GM12878 (cell line): ENCODE measurements around the gene RABGEF1. TPM values are rescaled to one million over a fixed set of nuclear protein-coding genes. Genes with fewer than 3 reads are reported as not detected.

Source experiments
- ATF3 ChIP-seq: IDR thresholded peaks from 2 replicates; pipeline ENCODE4 v1.6.1; 2011; ENCODE audit warnings: low read depth, mild to moderate bottlenecking, low read length, moderate library complexity, borderline replicate concordance; ENCODE audit errors: extremely low read depth
- BCL11A ChIP-seq: IDR thresholded peaks from 2 replicates; pipeline ENCODE4 v1.6.1; 2011; ENCODE audit warnings: low read depth, low read length
- BMI1 ChIP-seq: fragments of 450-650 bp; IDR thresholded peaks from 2 replicates; pipeline ENCODE4 v1.6.1; 2016; ENCODE audit warnings: mild to moderate bottlenecking, moderate library complexity, borderline replicate concordance
- BRCA1 ChIP-seq: IDR thresholded peaks from 2 replicates; pipeline ENCODE4 v1.6.1; 2011; ENCODE audit warnings: low read depth, low read length, improper control_type of control experiment
- ETV6 ChIP-seq, 2 experiments: fragments of 450-650 bp in 1 of 2; IDR thresholded peaks in 1 of 2; conservative IDR thresholded peaks in 1 of 2; 2 replicates each; pipeline ENCODE4 v1.6.1; 2014; ENCODE audit warnings: antibody characterized with exemption in 1 of 2, borderline replicate concordance in 1 of 2, low read depth in 1 of 2, mild to moderate bottlenecking in 1 of 2, moderate library complexity in 1 of 2
- HDAC6 ChIP-seq: fragments of 200-600 bp; sonication (generic); IDR thresholded peaks from one replicate; pipeline ENCODE4 v1.8.0; 2017; ENCODE audit warnings: antibody characterized with exemption; ENCODE audit not compliant: unreplicated experiment
- JUNB ChIP-seq: IDR thresholded peaks from 2 replicates; pipeline ENCODE4 v1.6.1; 2016; ENCODE audit warnings: antibody characterized with exemption, mild to moderate bottlenecking
- MTA3 ChIP-seq: IDR thresholded peaks from 2 replicates; pipeline ENCODE4 v1.6.1; 2012; ENCODE audit warnings: low read length, inconsistent platforms, borderline replicate concordance
- NFYB ChIP-seq: IDR thresholded peaks from 2 replicates; pipeline ENCODE4 v1.6.1; 2011; ENCODE audit warnings: low read depth, mild to moderate bottlenecking, low read length, improper control_type of control experiment, moderate library complexity; ENCODE audit not compliant: insufficient read depth
- NR2C1 ChIP-seq: fragments of 450-650 bp; IDR thresholded peaks from 2 replicates; pipeline ENCODE4 v1.6.1; 2017; ENCODE audit warnings: antibody characterized with exemption, mild to moderate bottlenecking, moderate library complexity
- PML ChIP-seq: IDR thresholded peaks from 2 replicates; pipeline ENCODE4 v1.6.1; 2012; ENCODE audit warnings: low read length, inconsistent platforms
- POLR2A ChIP-seq: IDR thresholded peaks from 2 replicates; pipeline ENCODE4 v1.6.1; 2011; ENCODE audit warnings: low read depth, mild to moderate bottlenecking, low read length
- POLR2AphosphoS5 ChIP-seq: IDR thresholded peaks from 2 replicates; pipeline ENCODE4 v1.6.1; 2011; ENCODE audit warnings: mild to moderate bottlenecking, low read length, inconsistent platforms
- RB1 ChIP-seq: fragments of 450-650 bp; formaldehyde crosslinking; IDR thresholded peaks from 2 replicates; pipeline ENCODE4 v1.6.1; 2017; ENCODE audit warnings: mild to moderate bottlenecking, borderline replicate concordance
- RFX5 ChIP-seq: IDR thresholded peaks from 2 replicates; pipeline ENCODE4 v1.6.1; 2011; ENCODE audit warnings: low read depth, low read length, improper control_type of control experiment
- SMAD5 ChIP-seq: IDR thresholded peaks from 2 replicates; pipeline ENCODE4 v1.6.1; 2016; ENCODE audit warnings: antibody characterized with exemption, low read depth
- ZSCAN29 ChIP-seq: fragments of 450-650 bp; IDR thresholded peaks from 2 replicates; pipeline ENCODE4 v1.6.1; 2017; ENCODE audit warnings: mild to moderate bottlenecking, moderate library complexity
- polyA plus RNA-seq, 11 experiments: library from polyadenylated mRNA; depleted of rRNA in 4 of 11; unstranded in 6 of 11; stranded (reverse) in 5 of 11; fragments of >200 nt; fragmentation: Nextera tagmentation in 4 of 11; fragmentation: Illumina TruSeq in 1 of 11; extraction: Ambion mirVana in 4 of 11; extraction: Trizol in 1 of 11; gene quantifications; 1 replicate in 1 of 11; 2 replicates in 10 of 11; pipeline versions ENCODE4 v1.2.1 to v1.2.3, GENCODE V29; 2011 to 2016; ENCODE audit warnings: inconsistent platforms in 2 of 11, missing spikeins in 2 of 11, low read depth in 1 of 11
- total RNA-seq, 4 experiments: library from RNA; depleted of rRNA in 3 of 4; stranded (reverse); fragments of >200 nt in 3 of 4; fragmentation: Illumina TruSeq in 1 of 4; extraction: Trizol in 1 of 4; gene quantifications; 2 replicates each; pipeline versions ENCODE4 v1.2.1 to v1.2.3, GENCODE V29; 2013 to 2021
- TF ChIP-seq, protein P1 (sequence below): fragments of 450-650 bp; IDR thresholded peaks from 2 replicates; pipeline ENCODE4 v1.6.1; 2017; ENCODE audit warnings: mild to moderate bottlenecking
- TF ChIP-seq, protein P2 (sequence below): fragments of 450-650 bp; IDR thresholded peaks from 2 replicates; pipeline ENCODE4 v1.6.1; 2016; ENCODE audit warnings: mild to moderate bottlenecking

The RABGEF1 gene
- total and polyA plus RNA-seq, 10 of the 15 experiments (the other 5 are each of a cell fraction or from before 2014, with no cell fraction given) = 10.2 to 36.4 (median 26.1) TPM

GRCh38 chr7:66844552-66845378 lies 104.2 kb downstream of the RABGEF1 start (continued):
- TF ChIP-seq RB1 = 0 out of 2 replicates have a peak, but pooled peaks have one; percentile 42
- peak; percentile 71 for TF ChIP-seq NR2C1
- TF ChIP-seq SMAD5 = peak; percentile 90
- TF ChIP-seq ETV6 (conservative IDR thresholded peaks at IDR 0.05 in 1 of 2, IDR thresholded peaks at IDR 0.05 in 1 of 2; ENCODE audit: borderline replicate concordance in 1 of 2, low read depth in 1 of 2) = no peak
- TF ChIP-seq HDAC6 = peak; percentile 10
- TF ChIP-seq NFYB = peak; percentile 78; the same call in 1 of the 2 replicates
- peak; percentile 60; the same call in 1 of the 2 replicates for TF ChIP-seq BRCA1
- peak; percentile 79; the same call in 1 of the 2 replicates for TF ChIP-seq ATF3
- peak; percentile 63; the same call in 1 of the 2 replicates for TF ChIP-seq PML
- TF ChIP-seq JUNB = no peak
- TF ChIP-seq ZSCAN29 = no peak
- peak; percentile 76 for TF ChIP-seq RFX5
- TF ChIP-seq MTA3 = no peak
- TF ChIP-seq, protein P1, sequence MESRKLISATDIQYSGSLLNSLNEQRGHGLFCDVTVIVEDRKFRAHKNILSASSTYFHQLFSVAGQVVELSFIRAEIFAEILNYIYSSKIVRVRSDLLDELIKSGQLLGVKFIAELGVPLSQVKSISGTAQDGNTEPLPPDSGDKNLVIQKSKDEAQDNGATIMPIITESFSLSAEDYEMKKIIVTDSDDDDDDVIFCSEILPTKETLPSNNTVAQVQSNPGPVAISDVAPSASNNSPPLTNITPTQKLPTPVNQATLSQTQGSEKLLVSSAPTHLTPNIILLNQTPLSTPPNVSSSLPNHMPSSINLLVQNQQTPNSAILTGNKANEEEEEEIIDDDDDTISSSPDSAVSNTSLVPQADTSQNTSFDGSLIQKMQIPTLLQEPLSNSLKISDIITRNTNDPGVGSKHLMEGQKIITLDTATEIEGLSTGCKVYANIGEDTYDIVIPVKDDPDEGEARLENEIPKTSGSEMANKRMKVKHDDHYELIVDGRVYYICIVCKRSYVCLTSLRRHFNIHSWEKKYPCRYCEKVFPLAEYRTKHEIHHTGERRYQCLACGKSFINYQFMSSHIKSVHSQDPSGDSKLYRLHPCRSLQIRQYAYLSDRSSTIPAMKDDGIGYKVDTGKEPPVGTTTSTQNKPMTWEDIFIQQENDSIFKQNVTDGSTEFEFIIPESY = 0 out of 2 replicates have a peak, but pooled peaks have one; percentile 3
- TF ChIP-seq POLR2AphosphoS5 = peak; percentile 88
- no peak for TF ChIP-seq BMI1
- TF ChIP-seq BCL11A = no peak
- peak; percentile 94 for TF ChIP-seq POLR2A
- TF ChIP-seq, protein P2, sequence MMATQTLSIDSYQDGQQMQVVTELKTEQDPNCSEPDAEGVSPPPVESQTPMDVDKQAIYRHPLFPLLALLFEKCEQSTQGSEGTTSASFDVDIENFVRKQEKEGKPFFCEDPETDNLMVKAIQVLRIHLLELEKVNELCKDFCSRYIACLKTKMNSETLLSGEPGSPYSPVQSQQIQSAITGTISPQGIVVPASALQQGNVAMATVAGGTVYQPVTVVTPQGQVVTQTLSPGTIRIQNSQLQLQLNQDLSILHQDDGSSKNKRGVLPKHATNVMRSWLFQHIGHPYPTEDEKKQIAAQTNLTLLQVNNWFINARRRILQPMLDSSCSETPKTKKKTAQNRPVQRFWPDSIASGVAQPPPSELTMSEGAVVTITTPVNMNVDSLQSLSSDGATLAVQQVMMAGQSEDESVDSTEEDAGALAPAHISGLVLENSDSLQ = peak; percentile 53; the same call in 1 of the 2 replicates
